GM19455 (cell line): ENCODE measurements around the gene TCL1B.
"Not testable (repeated sequence)": the region's sequence is repeated elsewhere in the genome, so short reads cannot be mapped to it uniquely, and the experiment has no call there.

Experiments
- ATAC-seq: cut with Tn5 transposase; IDR thresholded peaks from one replicate; pipeline ENCODE4 v1.9.1; 2021; ENCODE audit not compliant: unreplicated experiment

TCL1B gene, protein sequence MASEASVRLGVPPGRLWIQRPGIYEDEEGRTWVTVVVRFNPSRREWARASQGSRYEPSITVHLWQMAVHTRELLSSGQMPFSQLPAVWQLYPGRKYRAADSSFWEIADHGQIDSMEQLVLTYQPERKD

GRCh38 chr14:95685978-95686922 is at the start of gene TCL1B:
TCL1B (plus strand) TSS chr14:95686426; CDS start chr14:95686468, 42 bp downstream.
- no peak for ATAC-seq

- no peak for ATAC-seq
Measured at GRCh38 chr14:95644981-95645380, 41.2 kb upstream of the TCL1B start.

DNA sequence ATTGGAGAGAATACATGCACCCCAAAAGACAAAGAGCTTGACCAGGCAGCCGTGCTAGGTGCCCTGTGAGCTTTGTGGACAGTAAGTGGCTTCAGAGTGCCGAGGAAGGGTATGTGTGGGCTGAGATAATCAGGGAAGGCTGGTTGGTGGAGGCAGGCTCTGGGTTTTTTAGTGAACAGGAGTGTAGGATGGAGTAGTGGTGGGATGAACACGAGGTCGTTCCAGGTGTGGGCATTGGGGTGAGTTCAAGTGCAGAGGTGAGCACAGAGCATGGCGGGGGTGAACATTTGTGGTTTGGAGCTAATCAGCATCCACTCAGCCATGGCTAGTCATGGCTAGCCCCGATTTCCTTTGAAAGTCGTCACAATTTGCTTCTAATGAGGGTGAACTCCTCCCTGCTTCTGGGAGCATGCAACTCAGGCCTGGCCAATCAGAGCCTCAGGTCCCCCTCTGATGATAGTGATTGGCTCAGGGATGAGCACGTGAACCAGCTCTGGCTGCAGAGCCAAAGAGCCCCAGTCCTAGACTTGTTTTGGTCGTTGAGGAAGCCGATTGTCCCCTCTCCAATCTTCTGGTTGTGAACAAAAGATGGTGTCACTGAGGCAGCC is 40.7 kb upstream of the TCL1B start:
- no peak for ATAC-seq

- ATAC-seq, result no peak
Measured at GRCh38 chr14:95647926-95648325, 38.3 kb upstream of the TCL1B start.

GRCh38 chr14:95649230-95649629 is 37.0 kb upstream of the TCL1B start:
- no peak for ATAC-seq

GRCh38 chr14:95651028-95651427 is 35.2 kb upstream of the TCL1B start:
- no peak for ATAC-seq

DNA sequence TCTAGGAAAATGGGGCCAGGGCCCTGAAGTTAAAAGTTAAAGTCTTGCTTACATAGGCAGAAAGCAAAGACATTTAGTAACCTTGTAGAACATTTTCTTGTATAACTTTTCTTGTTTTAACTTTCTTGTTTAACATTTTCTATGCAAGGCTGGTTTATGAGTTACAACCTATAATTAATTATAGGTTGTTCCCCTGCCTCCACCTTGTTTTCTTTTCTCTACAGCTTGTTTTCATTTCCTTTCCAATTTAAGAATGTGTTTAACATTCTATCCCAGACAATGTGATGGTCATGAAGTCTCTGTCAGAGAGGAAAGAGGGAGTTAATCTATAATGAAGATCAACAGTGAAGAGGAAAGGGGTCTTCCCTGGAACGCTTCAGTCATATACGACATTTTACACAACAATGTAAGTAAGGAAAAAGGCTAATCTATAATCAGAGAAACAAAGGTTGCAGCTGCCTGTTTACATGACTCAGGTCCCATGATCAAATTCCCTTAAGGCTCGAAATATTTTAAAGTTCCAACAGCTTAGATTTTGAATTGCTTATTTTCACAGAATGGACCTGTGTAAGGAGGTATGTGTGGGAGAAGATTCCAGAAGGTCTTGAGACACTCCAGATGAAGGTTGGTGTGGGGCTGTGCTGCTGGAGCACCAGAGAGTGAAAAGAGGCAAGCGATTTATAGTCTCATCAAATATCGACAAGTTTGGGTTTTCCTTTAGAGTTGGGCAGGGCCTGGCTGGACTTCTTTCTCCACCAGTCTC is 34.2 kb upstream of the TCL1B start:
- no peak for ATAC-seq

- ATAC-seq, result no peak
Measured at GRCh38 chr14:95652690-95653089, 33.5 kb upstream of the TCL1B start.

GRCh38 chr14:95655461-95655860 is 30.8 kb upstream of the TCL1B start:
- no peak for ATAC-seq

- ATAC-seq, result no peak
Measured at GRCh38 chr14:95656634-95657033, 29.6 kb upstream of the TCL1B start.

- ATAC-seq, result no peak
Measured at GRCh38 chr14:95657454-95657853, 28.8 kb upstream of the TCL1B start.

DNA sequence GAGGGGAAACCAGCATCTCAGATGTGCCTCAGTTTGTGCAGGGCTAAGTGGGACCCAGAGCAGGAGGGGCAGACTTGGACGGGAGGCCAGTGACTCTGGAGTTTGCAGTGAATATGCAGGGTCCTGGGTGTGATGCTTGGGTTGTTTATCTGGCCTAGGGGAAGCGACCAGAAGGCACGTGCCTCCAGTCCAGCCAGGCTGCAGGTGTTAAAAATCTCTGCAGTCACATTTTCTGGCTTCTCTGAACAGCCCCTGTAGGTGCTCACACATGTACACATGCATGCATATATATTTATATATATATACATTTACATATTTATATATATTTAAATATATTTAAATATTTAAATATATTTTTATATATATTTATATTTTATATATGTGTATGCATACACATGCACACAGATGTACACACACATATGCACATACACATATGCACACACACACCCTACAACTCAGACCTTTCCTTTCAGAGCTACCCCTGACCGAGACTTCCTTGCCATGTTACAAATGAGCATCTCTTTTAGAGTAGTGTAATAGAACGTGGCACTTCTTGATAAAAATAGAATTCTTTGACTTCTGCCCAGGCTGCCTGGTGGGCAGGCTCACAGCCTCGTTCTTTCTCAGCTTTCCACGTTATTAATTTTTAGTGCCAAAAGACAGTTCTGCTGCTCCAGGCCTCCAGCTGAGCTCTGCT is 26.8 kb upstream of the TCL1B start:
- no peak for ATAC-seq

DNA sequence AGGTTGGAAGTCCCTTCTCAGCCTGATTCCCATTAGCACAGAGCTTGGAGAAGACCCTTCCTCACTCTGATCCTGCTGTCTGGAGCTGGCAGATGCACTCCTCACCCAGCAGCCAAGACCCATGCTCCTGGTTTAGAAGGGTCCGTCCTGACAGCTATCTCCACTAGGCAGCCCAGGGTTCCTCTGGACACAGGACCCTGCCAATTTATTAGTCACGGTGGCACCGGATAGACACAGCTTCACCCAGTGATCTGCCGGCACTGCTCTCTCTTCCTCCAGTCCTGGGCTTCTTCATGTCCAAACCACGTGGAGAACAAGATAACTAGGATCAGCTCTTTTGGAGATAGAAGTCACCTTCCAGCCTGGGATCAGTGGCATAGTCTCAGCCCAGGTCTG is 26.2 kb upstream of the TCL1B start:
- no peak for ATAC-seq

- no peak for ATAC-seq
Measured at GRCh38 chr14:95660651-95661515, 25.3 kb upstream of the TCL1B start.

GRCh38 chr14:95662376-95663186 is 23.6 kb upstream of the TCL1B start:
- peak; percentile 42 for ATAC-seq

DNA sequence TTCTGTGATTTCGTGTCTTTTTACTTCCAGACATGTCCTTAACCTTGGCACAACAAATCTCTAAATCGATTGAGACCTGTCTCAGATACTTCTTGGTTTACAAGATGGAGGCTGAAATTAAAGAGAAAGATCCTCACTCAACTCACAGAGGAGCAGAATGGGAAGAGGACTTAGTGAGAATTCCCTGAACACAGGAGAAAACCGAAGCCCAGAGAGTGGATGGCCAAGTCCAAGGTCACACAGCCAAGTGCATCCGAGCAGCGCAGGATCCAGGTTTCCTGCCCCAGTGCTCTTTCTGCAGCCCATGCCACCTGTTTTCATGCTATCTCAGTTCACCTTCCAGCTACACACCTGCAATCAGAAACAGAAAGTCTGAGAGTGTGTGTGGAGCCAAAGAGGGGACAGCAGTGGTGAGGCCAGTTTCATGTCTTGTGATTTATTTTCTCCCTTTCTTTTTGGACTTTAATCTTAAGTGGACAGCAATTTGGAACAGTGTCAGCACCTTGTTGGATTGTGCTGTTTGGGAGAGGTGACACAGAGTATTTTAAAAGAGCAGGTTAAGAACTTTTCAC is 22.9 kb upstream of the TCL1B start:
- ATAC-seq, result peak; percentile 28

GRCh38 chr14:95664066-95664465 is 22.2 kb upstream of the TCL1B start:
- no peak for ATAC-seq

GRCh38 chr14:95664546-95664945 is 21.7 kb upstream of the TCL1B start:
- no peak for ATAC-seq

GRCh38 chr14:95665530-95665929 is 20.7 kb upstream of the TCL1B start:
- not testable (repeated sequence) for ATAC-seq
